ENCODE data around the gene TSHZ2. TPM values are rescaled to one million over a fixed set of nuclear protein-coding genes. Genes with fewer than 3 reads are reported as not detected.
"Not testable (repeated sequence)": the region's sequence is repeated elsewhere in the genome, so short reads cannot be mapped to it uniquely, and the experiment has no call there.

TSHZ2 gene
- total RNA-seq, 2 experiments from 2014 or later, result 8.1 to 9.2 TPM

DNA sequence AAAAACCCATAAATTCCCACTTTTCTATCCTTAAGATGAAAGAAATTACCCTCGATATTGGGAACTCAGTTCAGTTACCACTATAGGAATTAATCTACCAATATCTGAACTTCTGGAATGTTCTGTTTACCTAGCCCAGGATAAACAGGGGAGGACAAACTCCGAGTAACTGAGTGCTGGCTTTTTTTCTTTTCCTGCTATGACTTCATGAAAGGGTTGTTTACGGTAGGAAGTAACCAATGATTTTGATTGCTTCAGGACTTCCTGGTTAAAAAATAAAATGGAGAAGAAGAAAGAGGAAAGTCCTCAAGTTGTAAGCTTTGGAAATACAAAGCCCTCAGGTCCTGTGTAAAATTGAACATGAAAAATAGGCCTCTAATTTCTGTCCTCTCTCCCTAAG lies 453.8 kb downstream of the TSHZ2 start:
- Mint-ChIP-seq H3K27me3 (no peaks in the 10 kb centered on the region), H3K4me3 (no peak overlapping the region), H3K36me3 (ENCODE audit: low read depth) (peaks cover 2% of the 10 kb centered on the region), H3K27ac (no peak overlapping the region), H3K9me3 (no peaks in the 10 kb centered on the region), H3K4me1 (peaks cover 6% of the 10 kb centered on the region)
- ChIA-PET POLR2A (no interaction called here), CTCF (interaction anchor here (1.0 kb wide), 1 partner anchor 21 kb away, joined by 3 read pairs; no protein-coding TSS in a partner anchor)
- no peak for DNase-seq

DNA sequence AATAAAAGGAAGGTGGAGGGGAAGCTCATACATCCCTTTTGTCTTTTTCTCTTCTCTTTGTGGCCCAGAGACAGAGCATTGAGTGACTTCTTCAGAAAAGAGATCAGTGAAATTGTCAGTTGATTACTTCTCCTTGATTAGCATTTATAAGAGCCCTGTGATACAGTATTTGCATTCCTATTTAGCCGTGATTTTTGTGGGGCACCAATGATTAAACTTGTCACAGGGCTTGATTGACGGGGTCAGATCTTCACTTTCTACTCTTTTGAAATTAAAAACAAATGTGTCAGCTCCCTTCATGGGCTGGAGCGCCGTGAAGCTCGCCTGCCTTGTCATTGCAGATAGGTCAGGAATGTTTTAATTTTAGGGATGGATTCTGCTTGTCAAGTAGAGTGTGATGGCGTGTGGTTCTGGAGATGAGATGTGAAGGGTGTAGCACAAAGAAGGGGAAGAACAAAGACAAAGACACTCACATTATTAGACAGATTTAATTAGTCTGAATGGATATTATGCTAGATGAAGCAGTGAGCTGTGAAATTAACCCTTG lies 454.7 kb downstream of the TSHZ2 start:
- Mint-ChIP-seq H3K4me3 (no peak overlapping the region), H3K36me3 (ENCODE audit: low read depth) (peaks cover 2% of the 10 kb centered on the region), H3K27ac (no peak overlapping the region), H3K4me1 (peaks cover 6% of the 10 kb centered on the region), H3K27me3 (no peaks in the 10 kb centered on the region), H3K9me3 (no peaks in the 10 kb centered on the region)
- POLR2A ChIA-PET, result no interaction called here
- DNase-seq, result no peak
- CTCF ChIA-PET, result interaction anchor here (1.2 kb wide), 1 partner anchor 8 kb away, joined by 4 read pairs; no protein-coding TSS in a partner anchor

DNA sequence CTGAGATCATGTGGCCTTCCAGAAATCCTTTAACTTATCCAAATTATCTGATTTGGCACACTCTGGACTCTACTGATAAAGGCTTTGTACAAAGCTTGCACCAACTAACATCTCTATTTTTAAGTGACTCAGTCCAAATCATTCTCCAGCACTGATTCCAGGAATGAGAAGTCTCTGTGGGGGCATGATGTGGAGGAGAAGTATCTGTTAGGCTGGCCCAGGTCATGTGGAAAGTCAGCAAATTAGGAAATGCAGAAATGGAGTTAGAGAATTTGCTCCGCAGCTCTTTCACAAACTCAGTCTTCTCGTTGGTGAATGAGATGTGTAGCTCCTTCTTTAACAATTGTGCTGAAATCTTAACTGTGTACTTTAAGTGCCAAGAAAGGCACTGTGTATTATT lies 455.8 kb downstream of the TSHZ2 start:
- no peaks in the 10 kb centered on the region for H3K9me3 Mint-ChIP-seq
- ChIA-PET POLR2A (no interaction called here), CTCF (interaction anchor here (1.2 kb wide), 1 partner anchor 9 kb away, joined by 4 read pairs; no protein-coding TSS in a partner anchor)
- no peak for DNase-seq
- H3K4me1 Mint-ChIP-seq, result peaks cover 6% of the 10 kb centered on the region
- H3K36me3 Mint-ChIP-seq (ENCODE audit: low read depth), result peaks cover 2% of the 10 kb centered on the region
- no peak overlapping the region for H3K27ac Mint-ChIP-seq
- no peak overlapping the region for H3K4me3 Mint-ChIP-seq
- no peaks in the 10 kb centered on the region for H3K27me3 Mint-ChIP-seq

DNA sequence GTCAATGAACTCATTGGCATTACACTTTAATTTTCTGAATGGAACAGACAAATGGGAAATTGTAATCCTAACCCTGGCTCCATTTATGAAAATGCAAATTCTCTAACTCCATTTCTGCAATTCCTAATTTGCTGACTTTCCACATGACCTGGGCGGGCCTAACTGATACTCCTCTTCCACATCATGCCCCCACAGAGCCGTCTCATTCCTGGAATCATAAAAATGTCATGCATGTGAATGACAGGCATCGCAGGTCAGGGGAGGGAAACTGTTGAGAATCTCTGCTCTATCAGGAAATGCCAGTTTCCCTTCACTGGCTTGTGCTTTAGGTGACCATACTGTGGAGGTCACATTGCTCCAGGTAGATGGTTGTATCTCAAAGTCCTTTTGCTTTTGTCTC lies 456.4 kb downstream of the TSHZ2 start:
- no peak overlapping the region for H3K27ac Mint-ChIP-seq
- peaks cover 2% of the 10 kb centered on the region for H3K36me3 Mint-ChIP-seq (ENCODE audit: low read depth)
- ChIA-PET CTCF (no interaction called here), POLR2A (no interaction called here)
- no peak for DNase-seq
- peaks cover 6% of the 10 kb centered on the region for H3K4me1 Mint-ChIP-seq
- no peaks in the 10 kb centered on the region for H3K27me3 Mint-ChIP-seq
- no peak overlapping the region for H3K4me3 Mint-ChIP-seq
- H3K9me3 Mint-ChIP-seq, result no peaks in the 10 kb centered on the region

- no peak overlapping the region for H3K4me3 Mint-ChIP-seq
- peaks cover 2% of the 10 kb centered on the region for H3K36me3 Mint-ChIP-seq (ENCODE audit: low read depth)
- peaks cover 6% of the 10 kb centered on the region for H3K4me1 Mint-ChIP-seq
- no peaks in the 10 kb centered on the region for H3K9me3 Mint-ChIP-seq
- no peak overlapping the region for H3K27ac Mint-ChIP-seq
- ChIA-PET POLR2A (no interaction called here), CTCF (no interaction called here)
- no peak for DNase-seq
- no peaks in the 10 kb centered on the region for H3K27me3 Mint-ChIP-seq
Observed at GRCh38 chr20:53428996-53429395, 456.8 kb downstream of the TSHZ2 start.

- Mint-ChIP-seq H3K4me1 (no peaks in the 10 kb centered on the region), H3K4me3 (no peak overlapping the region), H3K27ac (no peak overlapping the region), H3K27me3 (no peaks in the 10 kb centered on the region), H3K9me3 (no peaks in the 10 kb centered on the region), H3K36me3 (ENCODE audit: low read depth) (no peaks in the 10 kb centered on the region)
- DNase-seq, result no peak
- POLR2A ChIA-PET, result no interaction called here
- CTCF ChIA-PET, result no interaction called here
Observed at GRCh38 chr20:53434662-53435061, 462.5 kb downstream of the TSHZ2 start.

- H3K27ac Mint-ChIP-seq; H3K27me3 Mint-ChIP-seq; H3K4me3 Mint-ChIP-seq; H3K36me3 Mint-ChIP-seq (ENCODE audit: low read depth); CTCF ChIA-PET; H3K9me3 Mint-ChIP-seq; H3K4me1 Mint-ChIP-seq; DNase-seq; POLR2A ChIA-PET: not testable (repeated sequence)
Observed at GRCh38 chr20:53436927-53437326, 464.8 kb downstream of the TSHZ2 start.

DNA sequence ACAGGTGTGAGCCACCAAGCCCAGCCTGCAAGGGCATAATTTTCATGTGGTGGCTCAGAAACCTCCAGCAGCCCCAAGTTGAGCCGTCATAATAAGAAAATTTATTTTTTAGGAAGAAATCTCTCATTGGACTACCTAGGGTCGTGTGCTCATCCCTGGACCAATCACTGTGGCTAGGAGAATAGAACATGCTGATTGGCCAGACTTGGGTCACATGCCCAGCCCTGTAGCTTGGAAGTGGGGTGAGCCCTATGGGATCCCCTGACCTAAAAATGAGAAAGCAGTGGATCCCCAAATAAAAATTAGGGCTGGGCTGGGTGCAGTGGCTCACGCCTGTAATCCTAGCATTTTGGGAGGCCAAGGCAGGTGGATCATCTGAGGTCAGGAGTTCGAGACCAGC lies 466.2 kb downstream of the TSHZ2 start:
- POLR2A ChIA-PET, result no interaction called here
- Mint-ChIP-seq H3K4me3 (no peak overlapping the region), H3K27me3 (no peaks in the 10 kb centered on the region), H3K9me3 (no peaks in the 10 kb centered on the region), H3K27ac (no peak overlapping the region), H3K4me1 (no peaks in the 10 kb centered on the region), H3K36me3 (ENCODE audit: low read depth) (no peaks in the 10 kb centered on the region)
- no peak for DNase-seq
- CTCF ChIA-PET, result no interaction called here

GRCh38 chr20:53439046-53439445 lies 466.9 kb downstream of the TSHZ2 start:
- Mint-ChIP-seq H3K9me3 (no peaks in the 10 kb centered on the region), H3K27ac (no peak overlapping the region), H3K4me1 (no peaks in the 10 kb centered on the region), H3K4me3 (no peak overlapping the region), H3K27me3 (no peaks in the 10 kb centered on the region), H3K36me3 (ENCODE audit: low read depth) (no peaks in the 10 kb centered on the region)
- ChIA-PET POLR2A (interaction anchor here (0.7 kb wide), 1 partner anchor 666 kb away, joined by 4 read pairs; no protein-coding TSS in a partner anchor), CTCF (no interaction called here)
- DNase-seq, result no peak

DNA sequence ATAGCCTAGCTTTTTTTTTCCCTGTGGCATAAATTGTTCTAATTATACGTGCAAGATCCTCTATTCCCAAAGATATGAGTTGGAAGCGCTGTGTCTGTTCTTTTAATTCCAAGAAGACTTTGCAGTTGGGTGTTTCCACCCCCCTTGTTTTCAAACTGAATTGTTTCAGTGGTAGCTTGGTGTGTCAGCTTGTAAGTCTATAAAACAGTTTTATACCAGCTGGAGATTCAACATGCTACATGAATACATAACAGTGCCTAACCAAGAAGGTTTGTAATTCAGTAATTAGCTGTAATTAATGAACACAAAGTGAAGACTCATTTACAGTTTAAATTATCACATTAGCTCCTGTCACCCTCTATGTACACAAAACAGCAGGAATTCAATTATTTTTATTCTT lies 467.5 kb downstream of the TSHZ2 start:
- H3K9me3 Mint-ChIP-seq, result no peaks in the 10 kb centered on the region
- no peak for DNase-seq
- no peak overlapping the region for H3K27ac Mint-ChIP-seq
- CTCF ChIA-PET, result no interaction called here
- H3K4me1 Mint-ChIP-seq, result no peaks in the 10 kb centered on the region
- no peaks in the 10 kb centered on the region for H3K36me3 Mint-ChIP-seq (ENCODE audit: low read depth)
- H3K27me3 Mint-ChIP-seq, result no peaks in the 10 kb centered on the region
- H3K4me3 Mint-ChIP-seq, result no peak overlapping the region
- POLR2A ChIA-PET, result no interaction called here

- H3K9me3 Mint-ChIP-seq, result peaks cover 22% of the 10 kb centered on the region
- H3K36me3 Mint-ChIP-seq (ENCODE audit: low read depth), result peaks cover 2% of the 10 kb centered on the region
- CTCF ChIA-PET, result no interaction called here
- no peak for DNase-seq
- H3K27ac Mint-ChIP-seq, result no peak overlapping the region
- H3K4me3 Mint-ChIP-seq, result no peak overlapping the region
- H3K4me1 Mint-ChIP-seq, result no peaks in the 10 kb centered on the region
- no peaks in the 10 kb centered on the region for H3K27me3 Mint-ChIP-seq
- POLR2A ChIA-PET, result no interaction called here
Observed at GRCh38 chr20:53444401-53445149, 472.4 kb downstream of the TSHZ2 start.

DNA sequence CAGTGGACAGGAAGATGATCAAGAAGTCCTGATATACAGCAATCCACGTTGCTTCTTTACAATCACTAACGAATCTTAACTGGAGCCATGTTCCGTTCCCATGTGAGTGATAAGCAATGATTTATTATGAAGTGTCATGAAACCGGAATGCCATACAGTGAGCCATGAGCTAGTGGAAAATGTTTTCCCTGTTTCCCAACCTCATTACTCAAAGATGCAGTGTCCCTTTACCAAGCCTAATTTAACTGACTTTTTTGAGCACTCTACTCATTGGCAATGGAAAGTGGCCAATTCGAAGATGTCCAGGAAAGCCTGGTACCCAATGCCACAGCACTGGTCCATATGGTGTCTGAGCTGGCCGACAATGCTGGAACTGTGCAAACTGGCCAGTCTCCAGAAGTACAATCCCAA lies 473.2 kb downstream of the TSHZ2 start:
- Mint-ChIP-seq H3K9me3 (peaks cover 24% of the 10 kb centered on the region), H3K27me3 (no peaks in the 10 kb centered on the region), H3K4me1 (no peaks in the 10 kb centered on the region), H3K36me3 (ENCODE audit: low read depth) (peaks cover 5% of the 10 kb centered on the region), H3K4me3 (no peak overlapping the region), H3K27ac (no peak overlapping the region)
- CTCF ChIA-PET, result no interaction called here
- POLR2A ChIA-PET, result interaction anchor here (0.5 kb wide), 1 partner anchor 47 kb away, joined by 4 read pairs; no protein-coding TSS in a partner anchor
- DNase-seq, result no peak

GRCh38 chr20:53445932-53446331 lies 473.8 kb downstream of the TSHZ2 start:
- no peaks in the 10 kb centered on the region for H3K27me3 Mint-ChIP-seq
- H3K4me3 Mint-ChIP-seq, result no peak overlapping the region
- H3K36me3 Mint-ChIP-seq (ENCODE audit: low read depth), result peaks cover 5% of the 10 kb centered on the region
- no peak overlapping the region for H3K27ac Mint-ChIP-seq
- no peaks in the 10 kb centered on the region for H3K4me1 Mint-ChIP-seq
- DNase-seq, result no peak
- CTCF ChIA-PET, result interaction anchor here (1.2 kb wide), 1 partner anchor 8 kb away, joined by 3 read pairs; no protein-coding TSS in a partner anchor
- POLR2A ChIA-PET, result interaction anchor here (0.5 to 0.6 kb wide), 2 partner anchors 46 to 114 kb away, joined by 3 to 4 read pairs; no protein-coding TSS in a partner anchor
- peaks cover 24% of the 10 kb centered on the region for H3K9me3 Mint-ChIP-seq
